ENCODE measurements around the gene ACTR6.

Gene ACTR6

GRCh38 chr12:100268835-100269564 lies 68.4 kb downstream of the ACTR6 start:
- peak; percentile 8 for DNase-seq

GRCh38 chr12:100273782-100274181 lies 73.2 kb downstream of the ACTR6 start:
- no peak for DNase-seq

All from hematopoietic multipotent progenitor cell treated with erythropoietin and hydrocortisone succinate and interleukin-3 and kit ligand, for 4 days (in vitro differentiated cells).